Neural cell (in vitro differentiated cells): Measurements from ENCODE around the gene WDR17. TPM values are rescaled to one million over a fixed set of nuclear protein-coding genes. Genes with fewer than 3 reads are reported as not detected.
A peak's percentile ranks its signal among the peaks of the same experiment; 100 is the strongest.

ENCODE experiments used
- H2AFZ ChIP-seq: fragments of 200-600, 300-800 bp; sonication (generic), shearing (Covaris generic); 2 replicates; pipeline ENCODE4 v1.6.0; 2014; ENCODE audit warnings: low read depth, mild to moderate bottlenecking, antibody characterized with exemption, low read length, moderate library complexity
- H3F3A ChIP-seq: fragments of 200-600 bp; shearing (Covaris generic); 2 replicates; pipeline ENCODE4 v1.6.1; 2016; ENCODE audit warnings: mild to moderate bottlenecking, moderate library complexity, mixed read lengths, antibody characterized with exemption, low read length; ENCODE audit not compliant: insufficient read depth, poor library complexity, severe bottlenecking
- H3K27ac ChIP-seq: fragments of 200-600, 300-800 bp; sonication (generic), shearing (Covaris generic); 2 replicates; pipeline ENCODE4 v1.5.1; 2014; ENCODE audit warnings: mild to moderate bottlenecking, low read length, moderate library complexity
- H3K27me3 ChIP-seq: fragments of 300-800, 200-600 bp; sonication (generic), shearing (Covaris generic); 2 replicates; pipeline ENCODE4 v1.6.0; 2014; ENCODE audit warnings: mild to moderate bottlenecking, low read depth, low read length, moderate library complexity; ENCODE audit not compliant: insufficient read depth
- H3K36me3 ChIP-seq: fragments of 300-800, 200-600 bp; sonication (generic), shearing (Covaris generic); 2 replicates; pipeline ENCODE4 v1.5.1; 2014; ENCODE audit warnings: mild to moderate bottlenecking, antibody characterized with exemption, low read length, moderate library complexity; ENCODE audit not compliant: insufficient read depth
- H3K4me2 ChIP-seq: fragments of 300-800, 200-600 bp; sonication (generic), shearing (Covaris generic); 2 replicates; pipeline ENCODE4 v1.6.0; 2014; ENCODE audit warnings: mild to moderate bottlenecking, low read length
- H3K4me3 ChIP-seq: fragments of 300-800, 200-600 bp; sonication (generic), shearing (Covaris generic); 2 replicates; pipeline ENCODE4 v1.5.1; 2014; ENCODE audit warnings: mild to moderate bottlenecking, low read length, moderate library complexity
- H3K79me2 ChIP-seq: fragments of 200-600 bp; shearing (Covaris generic); replicated peaks from 2 replicates; pipeline ENCODE4 v1.6.0; 2014; ENCODE audit warnings: mild to moderate bottlenecking, low read length, moderate library complexity; ENCODE audit not compliant: insufficient read depth
- H3K9ac ChIP-seq: fragments of 300-800, 200-600 bp; sonication (generic), shearing (Covaris generic); 2 replicates; pipeline ENCODE4 v1.6.1; 2016; ENCODE audit warnings: mild to moderate bottlenecking, low read length, mixed read lengths
- H3K9me2 ChIP-seq: fragments of 200-600 bp; shearing (Covaris generic); 2 replicates; pipeline ENCODE4 v1.6.1; 2016; ENCODE audit warnings: mild to moderate bottlenecking, low read length, mixed read lengths; ENCODE audit not compliant: insufficient read depth
- H3K9me3 ChIP-seq: fragments of 200-600, 300-800 bp; sonication (generic), shearing (Covaris generic); 2 replicates; pipeline ENCODE4 v1.6.1; 2016; ENCODE audit warnings: mild to moderate bottlenecking, mixed run types, low read length, moderate library complexity, mixed read lengths
- H4K20me1 ChIP-seq: fragments of 200-600 bp; shearing (Covaris generic); 2 replicates; pipeline ENCODE4 v1.6.1; 2016; ENCODE audit warnings: mild to moderate bottlenecking, mixed run types; ENCODE audit not compliant: insufficient read depth
- EP300 ChIP-seq: fragments of 450-650 bp; conservative IDR thresholded peaks from 2 replicates; pipeline ENCODE4 v1.6.1; 2014; ENCODE audit warnings: antibody characterized with exemption, mild to moderate bottlenecking, moderate library complexity; ENCODE audit not compliant: poor library complexity, severe bottlenecking
- EZH2 ChIP-seq: fragments of 200-600, 300-800 bp; shearing (Covaris generic), sonication (generic); IDR thresholded peaks from 2 replicates; pipeline ENCODE4 v1.6.1; 2014; ENCODE audit warnings: antibody characterized with exemption, low read length, borderline replicate concordance, mild to moderate bottlenecking; ENCODE audit not compliant: insufficient read depth, poor library complexity, severe bottlenecking
- MXI1 ChIP-seq: fragments of 450-650 bp; conservative IDR thresholded peaks from 2 replicates; pipeline ENCODE4 v1.6.1; 2014; ENCODE audit warnings: antibody characterized with exemption, mild to moderate bottlenecking; ENCODE audit not compliant: poor library complexity, severe bottlenecking
- POLR2AphosphoS5 ChIP-seq: IDR thresholded peaks from 2 replicates; pipeline ENCODE4 v1.6.1; 2012
- RAD21 ChIP-seq: fragments of 450-650 bp; conservative IDR thresholded peaks from 2 replicates; pipeline ENCODE4 v1.6.1; 2014; ENCODE audit warnings: antibody characterized with exemption, mild to moderate bottlenecking, moderate library complexity
- SMC3 ChIP-seq: fragments of 450-650 bp; conservative IDR thresholded peaks from 2 replicates; pipeline ENCODE4 v1.6.1; 2014; ENCODE audit warnings: antibody characterized with exemption, mild to moderate bottlenecking, moderate library complexity; ENCODE audit not compliant: poor library complexity
- TAF1 ChIP-seq: IDR thresholded peaks from 2 replicates; pipeline ENCODE4 v1.6.1; 2012; ENCODE audit warnings: low read depth
- polyA plus RNA-seq: library from polyadenylated mRNA; depleted of rRNA; stranded (reverse); fragments of >200 nt; gene quantifications from 2 replicates; pipeline ENCODE4 v1.2.3, GENCODE V29; 2014
- TF ChIP-seq, protein P1 (sequence below): fragments of 450-650 bp; IDR thresholded peaks from 2 replicates; pipeline ENCODE4 v1.5.1; 2014; ENCODE audit warnings: antibody characterized with exemption, mild to moderate bottlenecking, moderate library complexity; ENCODE audit not compliant: poor library complexity, severe bottlenecking
- TF ChIP-seq, protein P2 (sequence below): IDR thresholded peaks from 2 replicates; pipeline ENCODE4 v1.6.1; 2012; ENCODE audit warnings: borderline replicate concordance

Gene WDR17
- polyA plus RNA-seq, 1 donor from 2014 or later = 59.1 TPM

DNA sequence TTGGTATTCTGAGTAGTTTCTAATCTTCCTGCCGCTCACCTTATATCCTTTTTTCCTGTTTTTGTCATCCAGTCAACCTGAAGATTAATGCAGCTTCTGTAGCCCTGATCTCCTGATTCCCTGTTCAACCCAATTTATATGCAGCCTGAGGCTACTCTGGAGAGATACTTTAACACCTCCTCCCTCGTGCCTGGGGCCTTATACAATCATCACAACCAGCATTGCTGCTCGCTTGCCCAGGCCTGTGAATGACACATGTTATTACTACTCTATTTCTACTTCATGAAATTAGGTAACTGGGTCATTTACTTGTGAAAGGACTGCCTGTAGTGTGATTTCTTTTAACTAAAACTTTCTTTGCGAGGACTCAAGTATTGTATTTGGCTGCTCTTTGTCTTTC lies 33.7 kb upstream of the WDR17 start:
- H3K27me3 ChIP-seq = no peaks in the 10 kb centered on the region
- H3K9ac ChIP-seq = no peak overlapping the region
- no peak overlapping the region for H3K27ac ChIP-seq
- no peaks in the 10 kb centered on the region for H3K79me2 ChIP-seq
- H3K4me3 ChIP-seq = no peak overlapping the region
- H3K36me3 ChIP-seq = no peaks in the 10 kb centered on the region
- TF ChIP-seq TAF1 = no peak
- H2AFZ ChIP-seq = no peak overlapping the region
- no peaks in the 10 kb centered on the region for H3K9me3 ChIP-seq
- no peaks in the 10 kb centered on the region for H4K20me1 ChIP-seq
- H3F3A ChIP-seq = no peaks in the 10 kb centered on the region
- no peak overlapping the region for H3K4me2 ChIP-seq
- H3K9me2 ChIP-seq = no peaks in the 10 kb centered on the region

DNA sequence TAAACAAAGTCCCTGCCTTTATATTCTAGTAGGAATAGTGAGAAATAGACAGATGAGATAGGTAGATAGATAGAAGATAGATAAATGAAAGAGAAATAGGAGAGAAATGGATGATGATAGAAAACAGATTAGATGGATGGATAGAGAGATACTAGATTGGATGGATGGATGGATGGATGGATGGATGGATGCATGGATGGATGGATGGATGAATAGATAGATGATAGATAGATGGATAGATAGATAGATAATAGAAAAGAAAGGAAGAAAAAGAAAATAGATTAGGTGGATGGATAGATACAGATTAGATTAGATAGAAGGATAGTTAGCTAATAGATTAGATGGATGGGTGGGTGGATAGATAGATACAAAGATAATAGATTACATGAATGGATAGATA lies 33.2 kb upstream of the WDR17 start:
- no peak for TF ChIP-seq RAD21
- no peak for TF ChIP-seq SMC3
- TF ChIP-seq EP300 = no peak
- TF ChIP-seq, protein P1, sequence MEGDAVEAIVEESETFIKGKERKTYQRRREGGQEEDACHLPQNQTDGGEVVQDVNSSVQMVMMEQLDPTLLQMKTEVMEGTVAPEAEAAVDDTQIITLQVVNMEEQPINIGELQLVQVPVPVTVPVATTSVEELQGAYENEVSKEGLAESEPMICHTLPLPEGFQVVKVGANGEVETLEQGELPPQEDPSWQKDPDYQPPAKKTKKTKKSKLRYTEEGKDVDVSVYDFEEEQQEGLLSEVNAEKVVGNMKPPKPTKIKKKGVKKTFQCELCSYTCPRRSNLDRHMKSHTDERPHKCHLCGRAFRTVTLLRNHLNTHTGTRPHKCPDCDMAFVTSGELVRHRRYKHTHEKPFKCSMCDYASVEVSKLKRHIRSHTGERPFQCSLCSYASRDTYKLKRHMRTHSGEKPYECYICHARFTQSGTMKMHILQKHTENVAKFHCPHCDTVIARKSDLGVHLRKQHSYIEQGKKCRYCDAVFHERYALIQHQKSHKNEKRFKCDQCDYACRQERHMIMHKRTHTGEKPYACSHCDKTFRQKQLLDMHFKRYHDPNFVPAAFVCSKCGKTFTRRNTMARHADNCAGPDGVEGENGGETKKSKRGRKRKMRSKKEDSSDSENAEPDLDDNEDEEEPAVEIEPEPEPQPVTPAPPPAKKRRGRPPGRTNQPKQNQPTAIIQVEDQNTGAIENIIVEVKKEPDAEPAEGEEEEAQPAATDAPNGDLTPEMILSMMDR = no peak
- no peak for TF ChIP-seq EZH2
- TF ChIP-seq MXI1 = no peak
- no peak for TF ChIP-seq TAF1
- TF ChIP-seq POLR2AphosphoS5 = no peak
- TF ChIP-seq, protein P2, sequence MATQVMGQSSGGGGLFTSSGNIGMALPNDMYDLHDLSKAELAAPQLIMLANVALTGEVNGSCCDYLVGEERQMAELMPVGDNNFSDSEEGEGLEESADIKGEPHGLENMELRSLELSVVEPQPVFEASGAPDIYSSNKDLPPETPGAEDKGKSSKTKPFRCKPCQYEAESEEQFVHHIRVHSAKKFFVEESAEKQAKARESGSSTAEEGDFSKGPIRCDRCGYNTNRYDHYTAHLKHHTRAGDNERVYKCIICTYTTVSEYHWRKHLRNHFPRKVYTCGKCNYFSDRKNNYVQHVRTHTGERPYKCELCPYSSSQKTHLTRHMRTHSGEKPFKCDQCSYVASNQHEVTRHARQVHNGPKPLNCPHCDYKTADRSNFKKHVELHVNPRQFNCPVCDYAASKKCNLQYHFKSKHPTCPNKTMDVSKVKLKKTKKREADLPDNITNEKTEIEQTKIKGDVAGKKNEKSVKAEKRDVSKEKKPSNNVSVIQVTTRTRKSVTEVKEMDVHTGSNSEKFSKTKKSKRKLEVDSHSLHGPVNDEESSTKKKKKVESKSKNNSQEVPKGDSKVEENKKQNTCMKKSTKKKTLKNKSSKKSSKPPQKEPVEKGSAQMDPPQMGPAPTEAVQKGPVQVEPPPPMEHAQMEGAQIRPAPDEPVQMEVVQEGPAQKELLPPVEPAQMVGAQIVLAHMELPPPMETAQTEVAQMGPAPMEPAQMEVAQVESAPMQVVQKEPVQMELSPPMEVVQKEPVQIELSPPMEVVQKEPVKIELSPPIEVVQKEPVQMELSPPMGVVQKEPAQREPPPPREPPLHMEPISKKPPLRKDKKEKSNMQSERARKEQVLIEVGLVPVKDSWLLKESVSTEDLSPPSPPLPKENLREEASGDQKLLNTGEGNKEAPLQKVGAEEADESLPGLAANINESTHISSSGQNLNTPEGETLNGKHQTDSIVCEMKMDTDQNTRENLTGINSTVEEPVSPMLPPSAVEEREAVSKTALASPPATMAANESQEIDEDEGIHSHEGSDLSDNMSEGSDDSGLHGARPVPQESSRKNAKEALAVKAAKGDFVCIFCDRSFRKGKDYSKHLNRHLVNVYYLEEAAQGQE = no peak
- no peaks in the 10 kb centered on the region for H3K27me3 ChIP-seq
- no peak overlapping the region for H3K9ac ChIP-seq
- no peaks in the 10 kb centered on the region for H3K36me3 ChIP-seq
- H3K27ac ChIP-seq = no peak overlapping the region
- H2AFZ ChIP-seq = no peak overlapping the region
- no peaks in the 10 kb centered on the region for H3K9me2 ChIP-seq
- H3F3A ChIP-seq = no peaks in the 10 kb centered on the region
- no peak overlapping the region for H3K4me2 ChIP-seq
- no peak overlapping the region for H3K4me3 ChIP-seq
- no peaks in the 10 kb centered on the region for H4K20me1 ChIP-seq
- no peaks in the 10 kb centered on the region for H3K79me2 ChIP-seq
- no peaks in the 10 kb centered on the region for H3K9me3 ChIP-seq

DNA sequence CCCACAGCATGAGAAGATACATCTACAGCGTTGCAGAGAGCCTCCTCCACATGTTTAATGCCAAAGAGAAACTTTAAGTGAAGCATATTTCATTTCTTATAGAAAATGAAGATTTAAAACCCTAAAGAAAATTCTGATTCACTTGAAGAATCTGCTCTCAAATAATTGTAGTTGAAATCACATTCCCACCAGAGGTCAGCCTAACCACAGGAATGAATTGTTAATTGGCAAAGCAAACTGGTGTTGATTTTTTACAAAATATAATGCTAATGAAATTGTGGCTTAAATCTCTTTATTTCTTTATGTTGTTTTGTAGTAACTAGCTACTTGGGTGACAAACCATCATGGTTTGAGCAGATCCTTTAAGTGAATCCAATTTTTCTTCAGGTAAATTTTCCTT lies 31.1 kb upstream of the WDR17 start:
- no peak overlapping the region for H3K27ac ChIP-seq
- H3K4me2 ChIP-seq = no peak overlapping the region

More for the DNA sequence above, 31.1 kb upstream of the WDR17 start:
- Histone ChIP-seq H2AFZ (no peak overlapping the region), H3K27me3 (no peaks in the 10 kb centered on the region), H3K9me3 (no peaks in the 10 kb centered on the region), H3F3A (no peaks in the 10 kb centered on the region), H3K36me3 (no peaks in the 10 kb centered on the region), H4K20me1 (no peaks in the 10 kb centered on the region), H3K4me3 (no peak overlapping the region), H3K9me2 (no peaks in the 10 kb centered on the region), H3K9ac (no peak overlapping the region), H3K79me2 (no peaks in the 10 kb centered on the region)
- TF ChIP-seq POLR2AphosphoS5 (no peak), MXI1 (no peak), EZH2 (no peak), TAF1 (no peak), SMC3 (peak; percentile 86), RAD21 (peak; percentile 85), EP300 (no peak)
- TF ChIP-seq, protein P2 = no peak
- TF ChIP-seq, protein P1 = peak; percentile 74
